Calu3 (cell line): ENCODE measurements around the gene TMEM229B. TPM values are rescaled to one million over a fixed set of nuclear protein-coding genes. Genes with fewer than 3 reads are reported as not detected.

ENCODE experiments used
- BruUV-seq: library from RNA; stranded (reverse); fragments of 400-500 nt; replicated peaks from 2 replicates; lab custom pipeline; 2021; lab: Mats Ljungman, UMichigan
- CTCF ChIA-PET: fragments of 300-600 bp; sonication (Branson Sonifier 250); formaldehyde crosslinking; loops from one replicate; lab custom pipeline; 2022; ENCODE audit warnings: antibody characterized with exemption; lab: Charles Lee
- DNase-seq: peaks from one replicate; pipeline ENCODE4 v3.0.0; 2022
- H3K27ac Mint-ChIP-seq: one replicate; pipeline ENCODE4 v1.8.0; 2022; ENCODE audit warnings: mixed read lengths; ENCODE audit not compliant: unreplicated experiment
- H3K27me3 Mint-ChIP-seq: one replicate; pipeline ENCODE4 v1.8.0; 2022; ENCODE audit warnings: mixed read lengths; ENCODE audit not compliant: unreplicated experiment
- H3K36me3 Mint-ChIP-seq: one replicate; pipeline ENCODE4 v1.8.0; 2022; ENCODE audit warnings: mild to moderate bottlenecking, moderate library complexity, mixed read lengths; ENCODE audit not compliant: insufficient read depth, unreplicated experiment
- H3K4me1 Mint-ChIP-seq: one replicate; pipeline ENCODE4 v1.8.0; 2022; ENCODE audit warnings: mild to moderate bottlenecking, low read depth, mixed read lengths; ENCODE audit not compliant: unreplicated experiment
- H3K4me3 Mint-ChIP-seq: one replicate; pipeline ENCODE4 v1.8.0; 2022; ENCODE audit warnings: mild to moderate bottlenecking, low read depth, moderate library complexity, mixed read lengths; ENCODE audit not compliant: unreplicated experiment
- H3K9me3 Mint-ChIP-seq: one replicate; pipeline ENCODE4 v1.8.0; 2022; ENCODE audit warnings: low read depth, mixed read lengths; ENCODE audit not compliant: unreplicated experiment
- intact Hi-C: fragments of 100-400 bp; cut with micrococcal nuclease; formaldehyde crosslinking; loops from one replicate; pipeline ENCODE4 v1.10.0; 2022; ENCODE audit not compliant: unreplicated experiment
- total RNA-seq: library from RNA; stranded (reverse); gene quantifications from 2 replicates; pipeline ENCODE4 v1.2.3, GENCODE V29; 2022
- TF ChIP-seq, protein P1 (sequence below): fragments of 200-600 bp; IDR thresholded peaks from one replicate; pipeline ENCODE4 v1.8.0; 2022; ENCODE audit warnings: antibody characterized with exemption; ENCODE audit not compliant: unreplicated experiment

TMEM229B gene
- total RNA-seq, 1 experiment from 2014 or later = 0.76 TPM

DNA sequence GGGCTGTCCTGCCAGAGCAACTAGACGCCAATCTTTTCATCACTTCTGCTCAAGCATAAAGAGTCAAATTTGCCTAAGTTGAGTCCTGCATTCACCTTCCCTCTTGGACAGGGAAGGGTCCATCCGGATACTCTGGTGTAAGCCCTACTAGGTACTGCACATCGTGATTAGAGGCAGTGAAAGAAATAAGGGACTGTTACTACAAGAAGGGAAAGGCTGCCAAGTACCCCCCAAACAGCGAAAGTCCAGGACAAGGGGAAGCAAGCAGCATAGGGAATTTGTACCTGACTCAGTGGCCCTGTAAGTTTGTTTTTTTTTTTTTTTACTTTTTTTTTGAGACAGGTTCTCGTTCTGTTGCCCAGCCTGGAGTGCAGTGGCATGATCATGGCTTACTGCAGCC lies 30.9 kb upstream of the TMEM229B start:
- intact Hi-C loops = no loop called here
- Mint-ChIP-seq H3K27me3 (peaks cover 86% of the 10 kb centered on the region), H3K9me3 (no peaks in the 10 kb centered on the region), H3K27ac (no peak overlapping the region), H3K4me1 (no peaks in the 10 kb centered on the region), H3K36me3 (peaks cover 6% of the 10 kb centered on the region), H3K4me3 (no peak overlapping the region)
- CTCF ChIA-PET = interaction anchor here (0.7 kb wide), 1 partner anchor 46 kb away, joined by 4 read pairs; no protein-coding TSS in a partner anchor
- no peak for DNase-seq
- TF ChIP-seq, protein P1, sequence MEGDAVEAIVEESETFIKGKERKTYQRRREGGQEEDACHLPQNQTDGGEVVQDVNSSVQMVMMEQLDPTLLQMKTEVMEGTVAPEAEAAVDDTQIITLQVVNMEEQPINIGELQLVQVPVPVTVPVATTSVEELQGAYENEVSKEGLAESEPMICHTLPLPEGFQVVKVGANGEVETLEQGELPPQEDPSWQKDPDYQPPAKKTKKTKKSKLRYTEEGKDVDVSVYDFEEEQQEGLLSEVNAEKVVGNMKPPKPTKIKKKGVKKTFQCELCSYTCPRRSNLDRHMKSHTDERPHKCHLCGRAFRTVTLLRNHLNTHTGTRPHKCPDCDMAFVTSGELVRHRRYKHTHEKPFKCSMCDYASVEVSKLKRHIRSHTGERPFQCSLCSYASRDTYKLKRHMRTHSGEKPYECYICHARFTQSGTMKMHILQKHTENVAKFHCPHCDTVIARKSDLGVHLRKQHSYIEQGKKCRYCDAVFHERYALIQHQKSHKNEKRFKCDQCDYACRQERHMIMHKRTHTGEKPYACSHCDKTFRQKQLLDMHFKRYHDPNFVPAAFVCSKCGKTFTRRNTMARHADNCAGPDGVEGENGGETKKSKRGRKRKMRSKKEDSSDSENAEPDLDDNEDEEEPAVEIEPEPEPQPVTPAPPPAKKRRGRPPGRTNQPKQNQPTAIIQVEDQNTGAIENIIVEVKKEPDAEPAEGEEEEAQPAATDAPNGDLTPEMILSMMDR = no peak
- no TSS peak for BruUV-seq

DNA sequence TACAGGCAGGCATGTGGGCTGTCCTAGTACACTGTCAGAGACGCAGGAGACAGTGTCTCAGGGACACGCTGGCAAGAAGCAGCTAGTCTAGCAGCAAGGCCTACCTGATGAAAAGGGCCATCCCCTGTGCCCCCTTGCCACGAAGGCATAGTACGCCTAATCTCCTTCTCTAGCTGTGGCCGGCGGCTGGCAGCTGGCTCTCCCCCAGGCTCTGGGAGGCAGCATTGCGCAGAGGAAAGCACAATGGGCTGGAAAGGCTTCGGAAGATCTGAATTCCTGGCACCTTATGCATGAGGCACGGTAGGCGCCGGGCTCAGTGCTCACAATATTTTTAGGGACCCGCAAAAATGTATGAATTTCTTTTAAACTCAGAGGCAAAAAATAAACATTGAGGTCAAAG lies 28.6 kb upstream of the TMEM229B start:
- H3K27ac Mint-ChIP-seq = no peak overlapping the region
- H3K4me1 Mint-ChIP-seq = no peaks in the 10 kb centered on the region
- TF ChIP-seq, protein P1 = no peak
- no peak overlapping the region for H3K4me3 Mint-ChIP-seq
- H3K9me3 Mint-ChIP-seq = no peaks in the 10 kb centered on the region
- no TSS peak for BruUV-seq
- intact Hi-C loops = no loop called here
- DNase-seq = no peak
- peaks cover 12% of the 10 kb centered on the region for H3K36me3 Mint-ChIP-seq
- peaks cover 64% of the 10 kb centered on the region for H3K27me3 Mint-ChIP-seq
- CTCF ChIA-PET = interaction anchor here (0.6 to 1.6 kb wide), 4 partner anchors 10 to 1924 kb away, joined by 3 to 6 read pairs (median 4); no protein-coding TSS in a partner anchor

DNA sequence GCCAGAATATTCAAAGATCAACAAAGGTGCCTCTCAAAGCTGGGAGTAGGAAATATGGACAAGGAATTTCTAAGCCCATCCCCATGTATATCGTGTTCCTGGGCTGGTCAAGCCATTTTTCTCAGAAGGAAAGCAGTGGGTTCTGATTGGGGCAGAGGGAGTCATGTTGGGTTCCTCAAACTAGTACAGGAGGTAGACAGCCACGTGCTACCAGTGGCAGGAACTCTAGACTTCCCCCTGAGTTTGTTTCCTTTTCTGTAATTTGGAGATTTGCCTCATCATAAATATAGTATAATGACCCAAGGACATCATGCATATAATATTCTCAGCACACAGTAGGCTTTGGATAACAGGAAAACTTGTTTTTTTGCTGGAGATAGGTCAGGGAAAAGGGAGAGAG lies 28.2 kb upstream of the TMEM229B start:
- Mint-ChIP-seq H3K27me3 (peaks cover 64% of the 10 kb centered on the region), H3K9me3 (no peaks in the 10 kb centered on the region), H3K36me3 (peaks cover 12% of the 10 kb centered on the region), H3K4me3 (no peak overlapping the region), H3K4me1 (no peaks in the 10 kb centered on the region), H3K27ac (no peak overlapping the region)
- CTCF ChIA-PET = interaction anchor here (0.6 to 1.6 kb wide), 3 partner anchors 10 to 1924 kb away, joined by 3 to 6 read pairs (median 3); no protein-coding TSS in a partner anchor
- no TSS peak for BruUV-seq
- TF ChIP-seq, protein P1 = no peak
- DNase-seq = no peak
- intact Hi-C loops = no loop called here

DNA sequence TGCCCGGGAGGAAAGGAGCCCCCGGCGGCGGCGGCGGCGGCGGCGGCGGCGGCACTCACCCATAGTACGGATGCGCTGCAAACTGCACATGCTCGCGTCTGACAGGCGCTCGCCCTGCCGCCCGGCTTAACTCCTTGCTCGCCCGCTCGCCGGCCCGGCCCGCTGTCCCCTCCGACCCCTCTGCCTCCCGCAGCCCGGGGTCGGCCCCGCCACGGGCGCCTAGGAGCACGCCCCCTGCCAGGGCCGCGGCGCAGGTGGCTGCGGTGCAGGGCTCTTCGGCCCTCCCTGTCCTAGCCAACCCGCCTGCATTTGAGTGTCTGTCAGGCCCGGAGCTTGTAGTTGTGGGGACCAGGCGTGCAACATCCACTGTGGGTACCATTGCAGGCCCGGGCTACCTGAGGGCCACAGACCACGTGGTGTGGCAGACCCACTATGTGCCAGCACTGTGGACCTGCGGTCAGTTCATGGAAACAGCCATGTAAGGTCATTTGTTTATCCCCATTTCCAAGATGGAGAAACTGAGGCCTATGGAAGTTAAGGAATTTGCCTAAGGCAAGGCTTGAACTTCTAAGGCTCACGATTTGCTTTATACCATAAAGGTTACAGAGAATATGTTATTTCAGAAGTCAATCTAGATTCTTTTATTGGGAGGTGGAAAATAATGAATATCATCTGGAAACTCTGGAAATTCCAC lies 27.0 kb upstream of the TMEM229B start:
- intact Hi-C loops = no loop called here
- no peak for DNase-seq
- H3K9me3 Mint-ChIP-seq = no peaks in the 10 kb centered on the region
- CTCF ChIA-PET = interaction anchor here (1.6 to 2.8 kb wide), 3 partner anchors 11 to 56 kb away, joined by 3 to 23 read pairs (median 8); no protein-coding TSS in a partner anchor
- no peak overlapping the region for H3K27ac Mint-ChIP-seq
- peaks cover 64% of the 10 kb centered on the region for H3K27me3 Mint-ChIP-seq
- TF ChIP-seq, protein P1 = no peak
- no peaks in the 10 kb centered on the region for H3K4me1 Mint-ChIP-seq
- no TSS peak for BruUV-seq
- peak overlapping the region; percentile 77 for H3K4me3 Mint-ChIP-seq
- peaks cover 12% of the 10 kb centered on the region for H3K36me3 Mint-ChIP-seq
